A549 treated with Mapracorat at 1 μM for 4 hours (cell line): ENCODE measurements around the gene STAC3. TPM values are rescaled to one million over a fixed set of nuclear protein-coding genes. Genes with fewer than 3 reads are reported as not detected.

Source experiments
- total RNA-seq: library from RNA; stranded (reverse); fragments of 200-300 nt; extraction: Qiagen RNA extraction; gene quantifications from 5 replicates; pipeline ENCODE4 v1.2.3, GENCODE V29; 2022

The STAC3 gene
- 0.27 to 0.61 TPM (median 0.58 TPM) in 5 replicates for total RNA-seq

GRCh38 chr12:57250956-57251355, at the start of gene STAC3:
Gene STAC3, minus strand, starts transcription at chr12:57251187. Its CDS starts 1,551 bp downstream, at chr12:57249636.

GRCh38 chr12:57229634-57230380, 21.2 kb downstream of the STAC3 start, which contains the start of gene SHMT2:
Gene SHMT2, plus strand, starts transcription at chr12:57229711. Its CDS starts 68 bp downstream, at chr12:57229779.

GRCh38 chr12:57216014-57216911, 34.7 kb downstream of the STAC3 start, which contains the start of gene NXPH4:
Gene NXPH4, plus strand, starts transcription at chr12:57216794. Its CDS starts 176 bp downstream, at chr12:57216970.

Other genes with a start within 250 kb of the STAC3 start
- gene ZBTB39, start 244.6 kb downstream of the STAC3 start, total RNA-seq, result 4.4 to 6.0 TPM (median 5.4 TPM) in 5 replicates
- 0.30 TPM in 1 of 5 replicates, not detected in the others for gene TAC3, start 234.7 kb downstream of the STAC3 start, total RNA-seq
- gene MYO1A, start 201.1 kb downstream of the STAC3 start, total RNA-seq, result 0.07 to 0.52 TPM (median 0.26 TPM) in 5 replicates
- gene NEMP1, start 172.4 kb downstream of the STAC3 start, total RNA-seq, result 13.4 to 16.5 TPM (median 15.4 TPM) in 5 replicates
- 13.4 to 19.9 TPM (median 19.0 TPM) in 5 replicates for gene NAB2, start 162.1 kb downstream of the STAC3 start, total RNA-seq
- gene STAT6, start 139.8 kb downstream of the STAC3 start, total RNA-seq, result 40.7 to 52.1 TPM (median 49.8 TPM) in 5 replicates
- 14.7 to 19.0 TPM (median 15.1 TPM) in 5 replicates for gene LRP1, start 122.7 kb downstream of the STAC3 start, total RNA-seq
- gene LRP1-AS, start 103.6 kb downstream of the STAC3 start, total RNA-seq, result not detected in 5 replicates
- 4.1 to 5.6 TPM (median 5.3 TPM) in 5 replicates for gene NXPH4, start 34.4 kb downstream of the STAC3 start, total RNA-seq
- 115 to 128 TPM (median 124 TPM) in 5 replicates for gene SHMT2, start 21.5 kb downstream of the STAC3 start, total RNA-seq
- 7.2 to 8.8 TPM (median 7.9 TPM) in 5 replicates for gene R3HDM2, start 179.9 kb upstream of the STAC3 start, total RNA-seq
- gene INHBC, start 183.6 kb upstream of the STAC3 start, total RNA-seq, result not detected in 5 replicates
- gene INHBE, start 204.1 kb upstream of the STAC3 start, total RNA-seq, result 0.05 to 0.09 TPM in 2 of 5 replicates, not detected in the others
- 5.7 to 7.0 TPM (median 6.5 TPM) in 5 replicates for gene GLI1, start 208.6 kb upstream of the STAC3 start, total RNA-seq
- gene ARHGAP9, start 228.7 kb upstream of the STAC3 start, total RNA-seq, result 0.19 to 0.83 TPM (median 0.35 TPM) in 5 replicates
- 137 to 249 TPM (median 138 TPM) in 5 replicates for gene MARS1, start 236.9 kb upstream of the STAC3 start, total RNA-seq